Caki2 (cell line): ENCODE data around the gene FRMD4A. TPM values are rescaled to one million over a fixed set of nuclear protein-coding genes. Genes with fewer than 3 reads are reported as not detected.

Source experiments
- DNase-seq: peaks from one replicate; pipeline ENCODE4 v3.0.0-alpha.2; 2015; ENCODE audit warnings: low read depth
- in situ Hi-C: cut with HindIII; loops from 2 replicates; pipeline ENCODE4 v1.10.0; 2016; ENCODE audit warnings: low sequenced_read_pairs, low pct_unique_long_range_greater_than_20kb, mixed read lengths
- total RNA-seq: library from RNA; depleted of rRNA; stranded (reverse); fragments of >200 nt; shearing (Covaris generic); gene quantifications from 2 replicates; pipeline ENCODE4 v1.2.3, GENCODE V29; 2014; ENCODE audit warnings: low replicate concordance

The FRMD4A gene
- total RNA-seq, 1 experiment from 2014 or later, result 3.8 TPM

GRCh38 chr10:13657101-13657680, 673.5 kb downstream of the FRMD4A start:
- in situ Hi-C loops, result no loop called here
- no peak for DNase-seq

GRCh38 chr10:13656337-13657100, 674.2 kb downstream of the FRMD4A start:
- in situ Hi-C loops, result no loop called here
- DNase-seq, result no peak

GRCh38 chr10:13654846-13655245, 675.9 kb downstream of the FRMD4A start:
- in situ Hi-C loops, result no loop called here
- no peak for DNase-seq

- DNase-seq, result no peak
- in situ Hi-C loops, result no loop called here
These were observed 676.5 kb downstream of the FRMD4A start for GRCh38 chr10:13654118-13654830.

GRCh38 chr10:13652860-13653259, 677.9 kb downstream of the FRMD4A start:
- in situ Hi-C loops, result no loop called here
- DNase-seq, result no peak

- no peak for DNase-seq
- in situ Hi-C loops, result no loop called here
These were observed 678.6 kb downstream of the FRMD4A start for GRCh38 chr10:13651969-13652720.

GRCh38 chr10:13650961-13651360, 679.8 kb downstream of the FRMD4A start:
- DNase-seq, result no peak
- in situ Hi-C loops, result no loop called here

- peak; percentile 51 for DNase-seq
- in situ Hi-C loops, result no loop called here
These were observed 680.7 kb downstream of the FRMD4A start for GRCh38 chr10:13649844-13650520.

GRCh38 chr10:13648425-13648824, 682.3 kb downstream of the FRMD4A start:
- DNase-seq, result no peak
- in situ Hi-C loops, result no loop called here

- no peak for DNase-seq
- in situ Hi-C loops, result no loop called here
These were observed 685.9 kb downstream of the FRMD4A start for GRCh38 chr10:13644866-13645265.

- in situ Hi-C loops, result no loop called here
- no peak for DNase-seq
These were observed 687.7 kb downstream of the FRMD4A start for GRCh38 chr10:13643016-13643415.

- no peak for DNase-seq
- in situ Hi-C loops, result no loop called here
These were observed 688.4 kb downstream of the FRMD4A start for GRCh38 chr10:13642293-13642692.

GRCh38 chr10:13637894-13638293, 692.8 kb downstream of the FRMD4A start:
- in situ Hi-C loops, result no loop called here
- no peak for DNase-seq

GRCh38 chr10:13637303-13637856, 693.3 kb downstream of the FRMD4A start:
- in situ Hi-C loops, result no loop called here

GRCh38 chr10:13636776-13637175, 693.9 kb downstream of the FRMD4A start:
- in situ Hi-C loops, result no loop called here
- DNase-seq, result no peak

More at GRCh38 chr10:13637303-13637856, 693.3 kb downstream of the FRMD4A start:
- DNase-seq, result peak; percentile 10

GRCh38 chr10:13634207-13634606, 696.5 kb downstream of the FRMD4A start:
- in situ Hi-C loops, result no loop called here
- no peak for DNase-seq

- DNase-seq, result no peak
- in situ Hi-C loops, result no loop called here
These were observed 697.0 kb downstream of the FRMD4A start for GRCh38 chr10:13633689-13634088.

GRCh38 chr10:13632884-13633440, 697.8 kb downstream of the FRMD4A start:
- DNase-seq, result no peak
- in situ Hi-C loops, result no loop called here
